Endothelial cell of umbilical vein (primary cell): ENCODE data around the gene MS4A8.

Experiments used
- GATA2 ChIP-seq: IDR thresholded peaks from 2 replicates; pipeline ENCODE4 v1.7.0; 2011; ENCODE audit warnings: low read depth, mild to moderate bottlenecking, moderate library complexity, mixed read lengths, low read length; ENCODE audit not compliant: insufficient read length, insufficient read depth
- POLR2A ChIP-seq: IDR thresholded peaks from 2 replicates; pipeline ENCODE4 v1.6.1; 2012; ENCODE audit warnings: low read depth, mild to moderate bottlenecking, control low read depth, low read length
- TF ChIP-seq, protein P1 (sequence below), 2 donors: IDR thresholded peaks; 1 replicate in 1 of 2; 2 replicates in 1 of 2; pipeline ENCODE4 v1.5.1; 2011; ENCODE audit warnings: low read length in 2 of 2, mild to moderate bottlenecking in 2 of 2, moderate library complexity in 2 of 2, control low read depth in 1 of 2, inconsistent platforms in 1 of 2, low read depth in 1 of 2; ENCODE audit not compliant: insufficient read depth in 1 of 2; ENCODE audit errors: extremely low read depth in 1 of 2

GRCh38 chr11:60719391-60719790 is 20.0 kb downstream of the MS4A8 start:
- TF ChIP-seq, protein P1, sequence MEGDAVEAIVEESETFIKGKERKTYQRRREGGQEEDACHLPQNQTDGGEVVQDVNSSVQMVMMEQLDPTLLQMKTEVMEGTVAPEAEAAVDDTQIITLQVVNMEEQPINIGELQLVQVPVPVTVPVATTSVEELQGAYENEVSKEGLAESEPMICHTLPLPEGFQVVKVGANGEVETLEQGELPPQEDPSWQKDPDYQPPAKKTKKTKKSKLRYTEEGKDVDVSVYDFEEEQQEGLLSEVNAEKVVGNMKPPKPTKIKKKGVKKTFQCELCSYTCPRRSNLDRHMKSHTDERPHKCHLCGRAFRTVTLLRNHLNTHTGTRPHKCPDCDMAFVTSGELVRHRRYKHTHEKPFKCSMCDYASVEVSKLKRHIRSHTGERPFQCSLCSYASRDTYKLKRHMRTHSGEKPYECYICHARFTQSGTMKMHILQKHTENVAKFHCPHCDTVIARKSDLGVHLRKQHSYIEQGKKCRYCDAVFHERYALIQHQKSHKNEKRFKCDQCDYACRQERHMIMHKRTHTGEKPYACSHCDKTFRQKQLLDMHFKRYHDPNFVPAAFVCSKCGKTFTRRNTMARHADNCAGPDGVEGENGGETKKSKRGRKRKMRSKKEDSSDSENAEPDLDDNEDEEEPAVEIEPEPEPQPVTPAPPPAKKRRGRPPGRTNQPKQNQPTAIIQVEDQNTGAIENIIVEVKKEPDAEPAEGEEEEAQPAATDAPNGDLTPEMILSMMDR (IDR thresholded peaks at IDR 0.05; ENCODE audit: extremely low read depth in 1 of 2, insufficient read depth in 1 of 2, low read depth in 1 of 2, low read length in 2 of 2): no peak
- TF ChIP-seq POLR2A (no peak), GATA2 (no peak)
